NB4 (cell line): ENCODE measurements around the gene S100A4.
"Not testable (repeated sequence)": the region's sequence is repeated elsewhere in the genome, so short reads cannot be mapped to it uniquely, and the experiment has no call there.

Source experiments
- DNase-seq: peaks from one replicate; pipeline ENCODE4 v3.0.0; 2010; ENCODE audit warnings: low read depth
- H3K4me3 ChIP-seq: one replicate; pipeline ENCODE4 v1.5.1; 2011; ENCODE audit warnings: mild to moderate bottlenecking, low read depth, low read length, moderate library complexity
- MYC ChIP-seq: IDR thresholded peaks from 2 replicates; pipeline ENCODE4 v1.6.1; 2011; ENCODE audit warnings: low read depth, low read length
- POLR2A ChIP-seq: IDR thresholded peaks from 2 replicates; pipeline ENCODE4 v1.6.1; 2011; ENCODE audit warnings: mild to moderate bottlenecking; ENCODE audit not compliant: insufficient read length; ENCODE audit errors: extremely low read depth
- TF ChIP-seq, protein P1 (sequence below): IDR thresholded peaks from 2 replicates; pipeline ENCODE4 v1.6.1; 2011; ENCODE audit warnings: low read depth, low read length
- TF ChIP-seq, protein P2 (sequence below): IDR thresholded peaks from one replicate; pipeline ENCODE4 v1.5.1; 2012; ENCODE audit warnings: low read depth, low read length

S100A4 gene

DNA sequence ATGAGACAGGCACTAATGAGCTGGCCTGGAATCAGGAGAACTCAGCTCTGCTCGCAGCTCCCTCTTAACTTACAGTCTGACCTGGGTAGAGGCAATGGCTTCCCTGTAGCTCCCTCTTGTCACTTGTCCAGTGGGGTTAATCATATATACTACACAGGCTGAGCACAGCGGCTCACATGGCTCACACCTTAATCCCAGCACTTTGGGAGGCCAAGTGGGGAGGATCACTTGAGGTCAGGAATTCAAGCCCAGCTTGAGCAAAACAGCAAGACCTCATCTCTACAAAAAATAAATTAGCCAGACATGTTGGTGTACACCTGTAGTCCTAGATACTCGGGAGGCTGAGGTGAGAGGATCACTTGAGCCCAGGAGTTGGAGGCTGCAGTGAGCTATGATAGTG is 14.0 kb downstream of the S100A4 start:
- TF ChIP-seq MYC: no peak
- TF ChIP-seq, protein P1, sequence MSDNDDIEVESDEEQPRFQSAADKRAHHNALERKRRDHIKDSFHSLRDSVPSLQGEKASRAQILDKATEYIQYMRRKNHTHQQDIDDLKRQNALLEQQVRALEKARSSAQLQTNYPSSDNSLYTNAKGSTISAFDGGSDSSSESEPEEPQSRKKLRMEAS: no peak
- TF ChIP-seq POLR2A: no peak
- TF ChIP-seq, protein P2, sequence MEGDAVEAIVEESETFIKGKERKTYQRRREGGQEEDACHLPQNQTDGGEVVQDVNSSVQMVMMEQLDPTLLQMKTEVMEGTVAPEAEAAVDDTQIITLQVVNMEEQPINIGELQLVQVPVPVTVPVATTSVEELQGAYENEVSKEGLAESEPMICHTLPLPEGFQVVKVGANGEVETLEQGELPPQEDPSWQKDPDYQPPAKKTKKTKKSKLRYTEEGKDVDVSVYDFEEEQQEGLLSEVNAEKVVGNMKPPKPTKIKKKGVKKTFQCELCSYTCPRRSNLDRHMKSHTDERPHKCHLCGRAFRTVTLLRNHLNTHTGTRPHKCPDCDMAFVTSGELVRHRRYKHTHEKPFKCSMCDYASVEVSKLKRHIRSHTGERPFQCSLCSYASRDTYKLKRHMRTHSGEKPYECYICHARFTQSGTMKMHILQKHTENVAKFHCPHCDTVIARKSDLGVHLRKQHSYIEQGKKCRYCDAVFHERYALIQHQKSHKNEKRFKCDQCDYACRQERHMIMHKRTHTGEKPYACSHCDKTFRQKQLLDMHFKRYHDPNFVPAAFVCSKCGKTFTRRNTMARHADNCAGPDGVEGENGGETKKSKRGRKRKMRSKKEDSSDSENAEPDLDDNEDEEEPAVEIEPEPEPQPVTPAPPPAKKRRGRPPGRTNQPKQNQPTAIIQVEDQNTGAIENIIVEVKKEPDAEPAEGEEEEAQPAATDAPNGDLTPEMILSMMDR: no peak

DNA sequence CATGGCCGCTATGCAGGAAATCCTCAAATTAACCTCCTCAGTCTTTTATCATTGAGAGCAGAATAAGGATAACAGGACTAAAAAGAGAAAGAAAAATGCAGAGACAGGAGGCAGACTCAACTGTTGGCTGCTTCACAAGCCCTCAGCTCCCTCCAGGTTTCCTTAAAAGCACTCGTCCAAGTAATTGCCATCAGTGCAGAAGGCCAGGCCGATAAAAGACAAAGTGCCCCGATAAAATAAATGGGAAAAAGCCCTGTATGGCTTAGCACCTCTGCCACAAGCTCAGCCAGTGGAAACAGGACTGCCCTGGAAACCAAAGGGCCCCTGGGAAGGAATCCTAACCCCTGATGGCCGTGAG is 17.9 kb downstream of the S100A4 start:
- TF ChIP-seq MYC: no peak
- TF ChIP-seq POLR2A: no peak
- TF ChIP-seq, protein P1: no peak
- TF ChIP-seq, protein P2: no peak
- DNase-seq: no peak
- H3K4me3 ChIP-seq: no peak overlapping the region

More for the DNA sequence above, 14.0 kb downstream of the S100A4 start:
- no peak for DNase-seq
- H3K4me3 ChIP-seq: no peak overlapping the region

DNA sequence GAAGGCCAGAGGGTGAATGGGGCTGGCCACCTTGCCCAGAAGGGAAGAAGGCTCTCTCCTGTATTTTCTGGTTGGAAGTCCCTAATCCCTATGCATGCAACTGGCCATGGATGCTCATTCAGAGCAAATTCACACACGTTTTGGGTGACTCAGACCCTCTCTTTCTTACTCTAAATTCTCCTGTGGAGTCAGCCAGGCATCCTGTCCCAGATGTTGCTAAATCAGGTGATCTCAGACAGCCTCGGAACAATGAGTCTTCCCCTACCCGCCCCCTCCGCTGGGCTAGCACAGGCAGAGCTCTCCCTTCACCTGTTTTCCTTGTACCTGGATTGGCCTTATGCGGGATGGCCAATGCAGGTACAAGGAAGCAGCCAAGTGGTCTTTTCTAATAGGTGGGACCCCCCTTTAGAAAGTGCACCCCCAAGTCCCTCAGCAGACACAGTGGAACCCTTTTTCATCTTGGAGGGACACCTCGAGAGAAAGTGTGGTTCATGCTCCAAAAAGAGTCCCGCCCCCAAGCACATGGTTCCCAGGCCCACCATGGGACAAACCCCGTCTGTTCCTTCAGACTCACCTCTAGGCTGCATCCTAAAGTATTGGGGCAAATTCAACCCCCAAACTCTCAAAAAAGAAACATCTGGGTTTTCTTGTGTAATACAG is 18.5 kb downstream of the S100A4 start:
- TF ChIP-seq, protein P2: no peak
- TF ChIP-seq, protein P1: no peak
- TF ChIP-seq MYC (no peak), POLR2A (no peak)
- no peak overlapping the region for H3K4me3 ChIP-seq
- no peak for DNase-seq

DNA sequence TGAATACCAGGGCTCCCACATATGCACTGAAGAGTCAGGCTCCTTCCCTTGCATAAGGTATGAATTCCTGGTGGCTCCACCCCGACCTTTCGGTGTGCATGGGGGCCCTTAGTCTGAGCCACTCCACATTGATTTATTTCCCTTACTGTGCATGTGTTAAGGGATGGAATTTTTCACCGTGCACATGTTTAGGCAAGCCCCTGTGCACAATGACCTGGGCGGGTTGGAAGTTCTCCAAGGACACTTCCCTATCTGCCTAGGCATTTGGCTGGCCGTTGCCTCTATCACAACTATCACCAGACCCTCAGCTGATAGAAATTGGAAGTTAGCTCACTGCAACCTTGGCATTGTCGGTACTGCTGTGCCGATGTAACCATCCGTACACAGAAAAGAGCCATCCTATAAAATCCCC is 19.5 kb downstream of the S100A4 start:
- no peak for DNase-seq
- no peak for TF ChIP-seq POLR2A
- TF ChIP-seq, protein P1: no peak
- no peak for TF ChIP-seq MYC
- TF ChIP-seq, protein P2: no peak
- H3K4me3 ChIP-seq: no peak overlapping the region

DNA sequence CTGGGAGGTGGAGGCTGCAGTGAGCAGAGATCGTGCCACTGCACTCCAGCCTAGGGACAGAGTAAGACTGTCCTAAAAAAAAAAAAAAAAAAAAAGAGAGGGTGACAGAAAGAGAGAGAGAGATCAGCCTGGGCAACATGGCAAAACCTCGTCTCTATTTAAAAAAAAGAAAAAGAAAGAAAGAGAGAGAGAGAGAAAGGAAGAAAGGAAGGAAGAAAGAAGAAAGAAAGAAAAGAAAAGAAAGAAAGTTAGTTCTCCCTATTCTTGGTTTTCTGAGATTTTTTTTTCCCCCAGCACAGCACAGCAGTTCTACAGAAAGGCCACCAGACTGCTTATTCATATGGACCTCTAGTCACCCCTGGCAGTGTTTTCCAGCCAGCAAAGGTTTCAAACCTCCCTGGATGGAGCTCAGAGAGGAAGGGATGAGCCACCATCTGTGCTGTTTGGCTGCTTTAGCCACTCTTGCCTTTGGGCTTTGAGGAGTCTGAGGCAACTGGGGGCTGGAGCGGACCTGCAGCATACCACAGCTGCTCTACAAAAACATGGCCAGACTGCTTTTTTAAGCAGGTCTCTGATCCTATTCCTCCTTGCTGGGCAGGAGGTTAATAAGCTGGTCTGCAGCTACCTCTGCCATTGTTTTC is 20.4 kb downstream of the S100A4 start:
- no peak for DNase-seq
- no peak for TF ChIP-seq MYC
- TF ChIP-seq POLR2A: no peak
- TF ChIP-seq, protein P1: no peak
- TF ChIP-seq, protein P2: no peak

DNA sequence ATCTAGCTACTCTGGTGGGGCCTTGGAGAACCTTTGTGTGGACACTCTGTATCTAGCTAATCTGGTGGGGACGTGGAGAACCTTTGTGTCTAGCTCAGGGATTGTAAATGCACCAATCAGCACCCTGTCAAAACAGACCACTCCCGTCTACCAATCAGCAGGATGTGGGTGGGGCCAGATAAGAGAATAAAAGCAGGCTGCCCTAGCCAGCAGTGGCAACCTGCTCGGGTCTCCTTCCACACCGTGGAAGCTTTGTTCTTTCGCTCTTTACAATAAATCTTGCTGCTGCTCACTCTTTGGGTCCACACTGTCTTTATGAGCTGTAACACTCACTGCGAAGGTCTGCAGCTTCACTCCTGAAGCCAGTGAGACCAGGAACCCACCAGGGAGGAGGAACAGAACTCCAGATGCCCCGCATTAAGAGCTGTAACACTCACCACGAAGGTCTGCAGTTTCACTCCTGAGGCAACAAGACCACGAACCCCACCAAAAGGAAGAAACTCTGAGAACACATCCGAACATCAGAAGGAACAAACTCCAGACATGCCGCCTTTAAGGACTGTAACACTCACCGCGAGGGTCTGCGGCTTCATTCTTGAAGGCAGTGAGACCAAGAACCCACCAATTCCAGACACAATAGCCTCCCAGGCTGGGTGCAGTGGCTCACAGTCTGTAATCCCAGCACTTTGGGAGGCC is 23.1 kb downstream of the S100A4 start:
- H3K4me3 ChIP-seq, DNase-seq: not testable (repeated sequence)

More for the DNA sequence above, 20.4 kb downstream of the S100A4 start:
- no peak overlapping the region for H3K4me3 ChIP-seq

DNA sequence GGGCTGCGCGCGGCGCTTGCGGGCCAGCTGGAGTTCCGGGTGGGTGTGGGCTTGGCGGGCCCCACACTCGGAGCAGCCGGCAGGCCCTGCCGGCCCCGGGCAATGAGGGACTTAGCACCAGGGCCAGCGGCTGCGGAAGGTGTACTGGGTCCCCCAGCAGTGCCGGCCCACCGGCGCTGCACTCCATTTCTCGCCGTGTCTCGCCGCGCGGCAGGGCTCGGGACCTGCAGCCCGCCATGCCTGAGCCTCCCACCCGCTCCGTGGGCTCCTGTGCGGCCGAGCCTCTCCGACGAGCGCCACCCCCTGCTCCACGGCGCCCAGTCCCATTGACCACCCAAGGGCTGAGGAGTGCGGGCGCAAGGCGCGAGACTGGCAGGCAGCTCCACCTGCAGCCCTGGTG is 23.8 kb downstream of the S100A4 start:
- not testable (repeated sequence) for H3K4me3 ChIP-seq, DNase-seq
